Measurements from ENCODE around the gene SLC30A3. TPM values are rescaled to one million over a fixed set of nuclear protein-coding genes. Genes with fewer than 3 reads are reported as not detected.
"Not testable (repeated sequence)": the region's sequence is repeated elsewhere in the genome, so short reads cannot be mapped to it uniquely, and the experiment has no call there.

The SLC30A3 gene
- total RNA-seq, 2 donors from 2014 or later = not detected

GRCh38 chr2:27278010-27278409 lies 15.2 kb upstream of the SLC30A3 start:
- no peak for ATAC-seq
- Mint-ChIP-seq H3K4me3 (no peak overlapping the region), H3K36me3 (no peaks in the 10 kb centered on the region), H3K27me3 (peaks cover 26 to 50% of the 10 kb centered on the region in 2 donors), H3K27ac (no peak overlapping the region), H3K9me3 (no peaks in the 10 kb centered on the region), H3K4me1 (ENCODE audit: low read depth in 2 of 2) (peaks cover 3 to 5% of the 10 kb centered on the region in 2 donors)
- no peak for DNase-seq (ENCODE audit: low spot score)

- no peaks in the 10 kb centered on the region for H3K36me3 Mint-ChIP-seq
- DNase-seq (ENCODE audit: low spot score) (peak; percentile 34), ATAC-seq (no peak)
- no peak within 1 kb of the TSS for H3K4me3 Mint-ChIP-seq
- H3K4me1 Mint-ChIP-seq (ENCODE audit: low read depth in 2 of 2) = peaks cover 3 to 5% of the 10 kb centered on the region in 2 donors
- H3K27me3 Mint-ChIP-seq = peaks cover 16 to 36% of the 10 kb centered on the region in 2 donors
- no peaks in the 10 kb centered on the region for H3K9me3 Mint-ChIP-seq
- no peak within 1 kb of the TSS for H3K27ac Mint-ChIP-seq
These were observed 12.6 kb upstream of the SLC30A3 start, which contains the start of gene DNAJC5G for GRCh38 chr2:27275211-27276150. Gene DNAJC5G (plus strand): TSS chr2:27275433. CDS start chr2:27276729, 1,296 bp downstream.

- not testable (repeated sequence) for H3K36me3 Mint-ChIP-seq; H3K9me3 Mint-ChIP-seq; H3K27ac Mint-ChIP-seq; H3K4me3 Mint-ChIP-seq; ATAC-seq; H3K4me1 Mint-ChIP-seq (ENCODE audit: low read depth in 2 of 2)
- peaks cover 16 to 25% of the 10 kb centered on the region in 2 donors for H3K27me3 Mint-ChIP-seq
- DNase-seq (ENCODE audit: low spot score) = peak; percentile 26
These were observed 10.0 kb upstream of the SLC30A3 start for GRCh38 chr2:27272537-27273522.

GRCh38 chr2:27271631-27272340 lies 8.9 kb upstream of the SLC30A3 start:
- H3K9me3 Mint-ChIP-seq = no peaks in the 10 kb centered on the region
- no peak for ATAC-seq
- no peaks in the 10 kb centered on the region for H3K4me1 Mint-ChIP-seq (ENCODE audit: low read depth in 2 of 2)
- H3K27ac Mint-ChIP-seq = no peak overlapping the region
- H3K36me3 Mint-ChIP-seq = no peaks in the 10 kb centered on the region
- H3K27me3 Mint-ChIP-seq = peaks cover 12 to 20% of the 10 kb centered on the region in 2 donors
- no peak overlapping the region for H3K4me3 Mint-ChIP-seq
- DNase-seq (ENCODE audit: low spot score) = no peak

GRCh38 chr2:27270670-27271069 lies 7.8 kb upstream of the SLC30A3 start:
- Mint-ChIP-seq H3K36me3 (no peaks in the 10 kb centered on the region), H3K27ac (no peak overlapping the region), H3K4me1 (ENCODE audit: low read depth in 2 of 2) (no peaks in the 10 kb centered on the region), H3K27me3 (peaks cover 12 to 20% of the 10 kb centered on the region in 2 donors), H3K9me3 (no peaks in the 10 kb centered on the region), H3K4me3 (no peak overlapping the region)
- no peak for DNase-seq (ENCODE audit: low spot score)
- ATAC-seq = no peak

GRCh38 chr2:27270131-27270530 lies 7.3 kb upstream of the SLC30A3 start:
- DNase-seq (ENCODE audit: low spot score) = no peak
- Mint-ChIP-seq H3K27ac (no peak overlapping the region), H3K27me3 (peaks cover 15 to 20% of the 10 kb centered on the region in 2 donors), H3K4me1 (ENCODE audit: low read depth in 2 of 2) (no peaks in the 10 kb centered on the region), H3K9me3 (no peaks in the 10 kb centered on the region), H3K36me3 (no peaks in the 10 kb centered on the region), H3K4me3 (no peak overlapping the region)
- no peak for ATAC-seq

GRCh38 chr2:27268296-27268695 lies 5.4 kb upstream of the SLC30A3 start:
- ATAC-seq; DNase-seq (ENCODE audit: low spot score); H3K36me3 Mint-ChIP-seq; H3K4me1 Mint-ChIP-seq (ENCODE audit: low read depth in 2 of 2); H3K27ac Mint-ChIP-seq; H3K9me3 Mint-ChIP-seq; H3K4me3 Mint-ChIP-seq: not testable (repeated sequence)
- peaks cover 18 to 22% of the 10 kb centered on the region in 2 donors for H3K27me3 Mint-ChIP-seq

GRCh38 chr2:27265536-27265870 lies 2.7 kb upstream of the SLC30A3 start:
- DNase-seq (ENCODE audit: low spot score) (peak; percentile 13), ATAC-seq (no peak)
- Mint-ChIP-seq H3K4me1 (ENCODE audit: low read depth in 2 of 2) (peaks cover 18 to 22% of the 10 kb centered on the region in 2 donors), H3K9me3 (no peaks in the 10 kb centered on the region), H3K27ac (no peak overlapping the region), H3K27me3 (peaks cover 32 to 36% of the 10 kb centered on the region in 2 donors), H3K4me3 (peak overlapping the region; percentile 48), H3K36me3 (no peaks in the 10 kb centered on the region)

GRCh38 chr2:27264753-27265535 lies 2.1 kb upstream of the SLC30A3 start:
- H3K27ac Mint-ChIP-seq = no peak overlapping the region
- H3K36me3 Mint-ChIP-seq = no peaks in the 10 kb centered on the region
- peaks cover 18 to 22% of the 10 kb centered on the region in 2 donors for H3K4me1 Mint-ChIP-seq (ENCODE audit: low read depth in 2 of 2)
- ATAC-seq (peak; percentile 52 to 64), DNase-seq (ENCODE audit: low spot score) (peak; percentile 67)
- H3K9me3 Mint-ChIP-seq = no peaks in the 10 kb centered on the region
- peaks cover 38 to 41% of the 10 kb centered on the region in 2 donors for H3K27me3 Mint-ChIP-seq
- H3K4me3 Mint-ChIP-seq = peak overlapping the region; percentile 48

- Mint-ChIP-seq H3K27ac (no peak overlapping the region), H3K4me3 (peak overlapping the region; percentile 81), H3K9me3 (no peaks in the 10 kb centered on the region), H3K36me3 (no peaks in the 10 kb centered on the region), H3K4me1 (ENCODE audit: low read depth in 2 of 2) (peaks cover 18 to 22% of the 10 kb centered on the region in 2 donors), H3K27me3 (peaks cover 39 to 44% of the 10 kb centered on the region in 2 donors)
- ATAC-seq (peak in 1 of 2 donors; percentile 31), DNase-seq (ENCODE audit: low spot score) (no peak)
These were observed 1.5 kb upstream of the SLC30A3 start for GRCh38 chr2:27264253-27264752.

GRCh38 chr2:27263287-27264252 lies 723 bp upstream of the SLC30A3 start:
- H3K27ac Mint-ChIP-seq = no peak overlapping the region
- no peak for ATAC-seq
- no peaks in the 10 kb centered on the region for H3K36me3 Mint-ChIP-seq
- H3K9me3 Mint-ChIP-seq = no peaks in the 10 kb centered on the region
- peak overlapping the region; percentile 81 for H3K4me3 Mint-ChIP-seq
- DNase-seq (ENCODE audit: low spot score) = no peak
- H3K27me3 Mint-ChIP-seq = peaks cover 39 to 44% of the 10 kb centered on the region in 2 donors
- peaks cover 18 to 22% of the 10 kb centered on the region in 2 donors for H3K4me1 Mint-ChIP-seq (ENCODE audit: low read depth in 2 of 2)
